Activated CD4-positive, alpha-beta T cell treated with anti-CD3 and anti-CD28 coated beads, Interleukin-2, amount 50 U/mL, for 24 hours (primary cell): ENCODE data around the gene EIF3I.

Source experiments
- DNase-seq, 2 donors: peaks; one replicate each; pipeline ENCODE4 v3.0.0-alpha.2; 2020; ENCODE audit warnings: low read depth in 1 of 2, low spot score in 1 of 2

EIF3I gene

GRCh38 chr1:32221980-32222755 is at the start of gene EIF3I, which contains the start of gene TMEM234:
TSS of gene EIF3I (plus strand) at chr1:32222407. CDS start at chr1:32222442, 35 bp downstream.
TSS of gene TMEM234 (minus strand) at chr1:32222353. CDS start at chr1:32222322, 31 bp downstream.
- DNase-seq = peak; percentile 84 to 91

GRCh38 chr1:32172621-32173245 is 49.5 kb upstream of the EIF3I start:
- DNase-seq = no peak

GRCh38 chr1:32178380-32179192 is 43.6 kb upstream of the EIF3I start:
- no peak for DNase-seq

- no peak for DNase-seq
These were observed 43.1 kb upstream of the EIF3I start for GRCh38 chr1:32179193-32179442.

- peak; percentile 77 to 83 for DNase-seq
These were observed 42.6 kb upstream of the EIF3I start, which contains the start of gene TXLNA for GRCh38 chr1:32179443-32180185. TSS of gene TXLNA (plus strand) at chr1:32179675. CDS start at chr1:32180346, 671 bp downstream.

- no peak for DNase-seq
These were observed 41.8 kb upstream of the EIF3I start for GRCh38 chr1:32180186-32181060.

- no peak for DNase-seq
These were observed 41.1 kb upstream of the EIF3I start for GRCh38 chr1:32181065-32181464.

GRCh38 chr1:32181563-32181962 is 40.6 kb upstream of the EIF3I start:
- DNase-seq = no peak

GRCh38 chr1:32182060-32182459 is 40.1 kb upstream of the EIF3I start:
- no peak for DNase-seq

GRCh38 chr1:32184650-32185049 is 37.6 kb upstream of the EIF3I start:
- DNase-seq = no peak

- no peak for DNase-seq
These were observed 36.1 kb upstream of the EIF3I start for GRCh38 chr1:32186077-32186476.

GRCh38 chr1:32186491-32186890 is 35.7 kb upstream of the EIF3I start:
- DNase-seq = no peak

- DNase-seq = no peak
These were observed 34.4 kb upstream of the EIF3I start for GRCh38 chr1:32187850-32188249.

- no peak for DNase-seq
These were observed 29.8 kb upstream of the EIF3I start for GRCh38 chr1:32192220-32192948.

GRCh38 chr1:32194984-32195383 is 27.2 kb upstream of the EIF3I start:
- no peak for DNase-seq

- DNase-seq = no peak
These were observed 26.7 kb upstream of the EIF3I start for GRCh38 chr1:32195531-32195930.

- no peak for DNase-seq
These were observed 26.0 kb upstream of the EIF3I start for GRCh38 chr1:32195972-32196823.

GRCh38 chr1:32197074-32197473 is 25.1 kb upstream of the EIF3I start:
- no peak for DNase-seq

- no peak for DNase-seq
These were observed 24.4 kb upstream of the EIF3I start for GRCh38 chr1:32197837-32198236.
